Endothelial cell of umbilical vein (primary cell): ENCODE measurements around the gene THEM4. TPM values are rescaled to one million over a fixed set of nuclear protein-coding genes. Genes with fewer than 3 reads are reported as not detected.

ENCODE experiments used
- BruUV-seq: library from RNA; stranded (reverse); fragments of 400-500 nt; replicated peaks from 2 replicates; lab custom pipeline; 2021; lab: Mats Ljungman, UMichigan
- CTCF ChIA-PET: fragments of 300-600, 350-600 bp; sonication (Branson Sonifier 250); formaldehyde crosslinking; loops from one replicate; lab custom pipeline; 2021; ENCODE audit warnings: antibody characterized with exemption, inconsistent platforms; lab: Charles Lee
- POLR2A ChIA-PET: fragments of 300-600, 350-600 bp; sonication (Branson Sonifier 250); formaldehyde crosslinking; loops from one replicate; lab custom pipeline; 2021; ENCODE audit warnings: antibody characterized with exemption, inconsistent platforms; lab: Charles Lee
- DNase-seq: peaks from one replicate; pipeline ENCODE4 v3.0.0-alpha.2; 2011; ENCODE audit warnings: low read depth, low spot score
- FAIRE-seq: peaks from 2 replicates; lab custom pipeline; 2011; peaks lifted over from hg19 to GRCh38; lab: Jason Lieb, UNC
- H2AFZ ChIP-seq: 2 replicates; pipeline ENCODE4 v1.6.0; 2012; ENCODE audit warnings: low read depth, low read length, control low read depth, inconsistent platforms
- H3K27ac ChIP-seq: 2 replicates; pipeline ENCODE4 v1.5.1; 2011; ENCODE audit warnings: low read depth, mild to moderate bottlenecking, control low read depth, low read length, moderate library complexity; ENCODE audit not compliant: insufficient read depth
- H3K27me3 ChIP-seq, 2 experiments: 2 replicates each; pipeline versions ENCODE4 v1.6.0 to v1.6.1; 2011; ENCODE audit warnings: low read length in 2 of 2, mixed read lengths in 1 of 2; ENCODE audit not compliant: control insufficient read depth in 2 of 2, insufficient read depth in 2 of 2
- H3K36me3 ChIP-seq, 2 experiments: 2 replicates in 1 of 2; 3 replicates in 1 of 2; pipeline ENCODE4 v1.5.1; 2011; ENCODE audit warnings: low read length in 2 of 2, mild to moderate bottlenecking in 1 of 2, moderate library complexity in 1 of 2; ENCODE audit not compliant: control insufficient read depth in 2 of 2, insufficient read depth in 2 of 2; ENCODE audit errors: extremely low read depth in 1 of 2
- H3K4me1 ChIP-seq: 3 replicates; pipeline ENCODE4 v1.5.1; 2011; ENCODE audit warnings: mild to moderate bottlenecking, low read length; ENCODE audit not compliant: control insufficient read depth, insufficient read depth; ENCODE audit errors: extremely low read depth
- H3K4me2 ChIP-seq: 2 replicates; pipeline ENCODE4 v1.6.1; 2011; ENCODE audit warnings: low read length, control low read depth, mixed read lengths; ENCODE audit not compliant: insufficient read depth
- H3K4me3 ChIP-seq, 3 experiments: fragments of 200-600 bp in 1 of 3; sonication (generic), shearing (Covaris generic) in 1 of 3; replicated peaks in 1 of 3; 2 replicates each; pipeline ENCODE4 v1.5.1; 2011 to 2016; ENCODE audit warnings: control low read depth in 3 of 3, low read length in 3 of 3, mild to moderate bottlenecking in 2 of 3, inconsistent platforms in 1 of 3, low read depth in 1 of 3, moderate library complexity in 1 of 3; ENCODE audit not compliant: insufficient read depth in 1 of 3
- H3K79me2 ChIP-seq: 2 replicates; pipeline ENCODE4 v1.6.0; 2012; ENCODE audit warnings: low read length, inconsistent platforms; ENCODE audit not compliant: control insufficient read depth, insufficient read depth
- H3K9ac ChIP-seq: replicated peaks from 2 replicates; pipeline ENCODE3; 2011; ENCODE audit warnings: low read length, control low read depth; ENCODE audit not compliant: insufficient read depth; ENCODE audit errors: extremely low read depth
- H3K9me1 ChIP-seq: replicated peaks from 3 replicates; pipeline ENCODE4 v1.6.0; 2011; ENCODE audit warnings: mild to moderate bottlenecking, low read length; ENCODE audit not compliant: control insufficient read depth, insufficient read depth; ENCODE audit errors: extremely low read depth
- H3K9me3 ChIP-seq: replicated peaks from 2 replicates; pipeline ENCODE4 v1.5.1; 2012; ENCODE audit warnings: low read length, inconsistent platforms; ENCODE audit not compliant: control insufficient read depth, insufficient read depth
- H4K20me1 ChIP-seq: replicated peaks from 2 replicates; pipeline ENCODE3; 2011; ENCODE audit warnings: mild to moderate bottlenecking, low read length; ENCODE audit not compliant: control insufficient read depth, insufficient read depth; ENCODE audit errors: extremely low read depth
- EZH2 ChIP-seq: IDR thresholded peaks from 2 replicates; pipeline ENCODE4 v1.6.1; 2012; ENCODE audit warnings: borderline replicate concordance, low read depth, mild to moderate bottlenecking, moderate library complexity, low read length, inconsistent platforms; ENCODE audit not compliant: severe bottlenecking
- FOS ChIP-seq: IDR thresholded peaks from 2 replicates; pipeline ENCODE4 v1.6.1; 2011; ENCODE audit warnings: mild to moderate bottlenecking, low read length, moderate library complexity, borderline replicate concordance; ENCODE audit not compliant: insufficient read depth
- GATA2 ChIP-seq: IDR thresholded peaks from 2 replicates; pipeline ENCODE4 v1.7.0; 2011; ENCODE audit warnings: low read depth, mild to moderate bottlenecking, moderate library complexity, mixed read lengths, low read length; ENCODE audit not compliant: insufficient read length, insufficient read depth
- JUN ChIP-seq: IDR thresholded peaks from 2 replicates; pipeline ENCODE4 v1.6.1; 2011; ENCODE audit warnings: borderline replicate concordance, low read depth; ENCODE audit not compliant: insufficient read length, insufficient read depth
- MYC ChIP-seq: IDR thresholded peaks from one replicate; pipeline ENCODE4 v1.6.1; 2011; ENCODE audit warnings: mild to moderate bottlenecking, low read depth, low read length
- POLR2A ChIP-seq: IDR thresholded peaks from 2 replicates; pipeline ENCODE4 v1.6.1; 2012; ENCODE audit warnings: low read depth, mild to moderate bottlenecking, control low read depth, low read length
- POLR2AphosphoS5 ChIP-seq: IDR thresholded peaks from 2 replicates; pipeline ENCODE4 v1.6.1; 2012; ENCODE audit warnings: low read depth, mild to moderate bottlenecking, control low read depth, low read length, moderate library complexity; ENCODE audit not compliant: insufficient read depth
- dilution Hi-C: fragments of 300-500 bp; cut with MboI; formaldehyde crosslinking; loops from one replicate; pipeline ENCODE4 v1.15.0; 2019; ENCODE audit warnings: low sequenced_read_pairs; ENCODE audit not compliant: extremely low pct_ligation_motif_present
- intact Hi-C: fragments of 100-400 bp; cut with micrococcal nuclease; formaldehyde crosslinking; loops from one replicate; pipeline ENCODE4 v1.10.0; 2022
- polyA plus RNA-seq, 4 experiments: library from polyadenylated mRNA; depleted of rRNA in 3 of 4; stranded (reverse) in 3 of 4; unstranded in 1 of 4; fragments of >200 nt; gene quantifications; 2 replicates each; pipeline versions ENCODE4 v1.2.1 to v1.2.3, GENCODE V29; 2011 to 2012; ENCODE audit warnings: missing spikeins in 1 of 4
- total RNA-seq: library from RNA; stranded (reverse); gene quantifications from 2 replicates; pipeline ENCODE4 v1.2.3, GENCODE V29; 2021
- TF ChIP-seq, protein P1 (sequence below): IDR thresholded peaks from 2 replicates; pipeline ENCODE4 v1.6.1; 2011; ENCODE audit not compliant: insufficient read depth, insufficient read length
- TF ChIP-seq, protein P2 (sequence below), 2 donors: IDR thresholded peaks; 1 replicate in 1 of 2; 2 replicates in 1 of 2; pipeline ENCODE4 v1.5.1; 2011; ENCODE audit warnings: low read length in 2 of 2, mild to moderate bottlenecking in 2 of 2, moderate library complexity in 2 of 2, control low read depth in 1 of 2, inconsistent platforms in 1 of 2, low read depth in 1 of 2; ENCODE audit not compliant: insufficient read depth in 1 of 2; ENCODE audit errors: extremely low read depth in 1 of 2

Gene THEM4
- total and polyA plus RNA-seq, 2 donors (not counting 3 experiments of a cell fraction or from before 2014, with no cell fraction given): 22.3 to 24.9 TPM

DNA sequence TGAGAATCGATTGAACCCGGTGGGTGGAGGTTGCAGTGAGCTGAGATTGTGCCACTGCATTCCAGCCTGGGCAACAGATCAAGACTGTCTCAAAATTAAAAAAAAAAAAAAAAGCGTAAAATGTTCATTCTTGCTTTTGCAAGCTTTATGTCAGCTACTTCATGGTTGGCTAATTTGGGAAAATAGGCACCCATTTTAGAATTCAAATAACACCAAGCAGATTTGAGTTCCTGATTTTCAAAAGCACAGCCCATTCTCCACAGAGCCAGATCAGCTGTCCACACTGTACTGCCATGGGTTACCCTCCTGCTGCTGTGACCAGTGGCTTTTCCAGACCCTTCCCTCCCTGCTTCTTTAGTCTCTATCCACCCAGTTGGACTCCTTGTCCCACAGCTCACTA is 60.2 kb downstream of the THEM4 start:
- dilution Hi-C loops (no loop called here), intact Hi-C loops (loop anchor here (2.0 to 5.0 kb wide), 2 partner anchors 20 to 58 kb away; partner anchors contain the start of gene THEM4)
- Histone ChIP-seq H3K4me2 (no peak overlapping the region), H3K27me3 (peaks cover 3 to 9% of the 10 kb centered on the region in 2 experiments), H3K4me3 (no peak overlapping the region), H2AFZ (no peak overlapping the region), H4K20me1 (no peaks in the 10 kb centered on the region), H3K9ac (no peak overlapping the region), H3K27ac (no peak overlapping the region), H3K9me3 (no peaks in the 10 kb centered on the region), H3K79me2 (no peaks in the 10 kb centered on the region), H3K9me1 (no peaks in the 10 kb centered on the region), H3K36me3 (no peaks in the 10 kb centered on the region), H3K4me1 (peaks cover 17% of the 10 kb centered on the region)
- FAIRE-seq (no peak), DNase-seq (no peak)
- CTCF ChIA-PET: interaction anchor here (1.3 to 3.6 kb wide), 4 partner anchors 9 to 40 kb away, joined by 3 to 22 read pairs (median 6); no protein-coding TSS in a partner anchor
- TF ChIP-seq POLR2A: no peak
- TF ChIP-seq, protein P1, sequence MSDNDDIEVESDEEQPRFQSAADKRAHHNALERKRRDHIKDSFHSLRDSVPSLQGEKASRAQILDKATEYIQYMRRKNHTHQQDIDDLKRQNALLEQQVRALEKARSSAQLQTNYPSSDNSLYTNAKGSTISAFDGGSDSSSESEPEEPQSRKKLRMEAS: no peak
- POLR2A ChIA-PET: no interaction called here
- no TSS peak for BruUV-seq

DNA sequence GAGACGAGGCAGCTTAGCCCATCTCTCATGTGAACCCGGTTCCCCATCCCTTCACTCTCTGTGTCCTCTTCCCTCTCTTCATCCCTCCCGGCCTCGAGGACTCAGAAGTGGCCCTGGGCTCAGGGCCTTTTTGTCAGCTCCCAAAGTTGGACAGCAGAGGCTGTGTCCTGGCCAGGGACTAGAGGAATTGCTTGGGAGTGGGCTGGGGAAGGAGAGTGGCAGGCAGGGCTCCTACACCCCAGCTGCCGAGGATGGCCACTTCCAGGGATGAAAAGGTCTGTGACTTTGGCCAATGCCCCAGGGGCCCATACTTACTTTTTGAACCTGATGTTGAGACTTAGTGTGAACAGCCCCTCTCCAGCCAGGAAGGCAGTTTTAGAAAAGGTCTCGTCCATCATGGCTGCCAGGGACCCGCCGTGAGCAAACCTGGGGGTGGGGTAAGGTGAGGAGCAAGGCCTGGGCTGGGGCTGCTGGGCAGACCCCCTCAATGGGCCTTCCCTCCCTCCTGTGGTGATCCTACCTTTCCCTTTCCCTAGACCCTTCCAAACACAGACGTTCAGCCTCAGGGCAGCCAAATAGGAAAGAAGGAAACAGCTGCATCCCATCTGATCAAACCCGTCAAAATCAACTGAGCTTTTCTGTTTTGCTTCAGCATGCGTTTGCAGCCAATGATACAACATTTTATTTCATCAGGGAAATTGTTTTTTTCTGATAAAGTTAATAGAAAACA is 61.3 kb downstream of the THEM4 start:
- peak; percentile 97 for FAIRE-seq
- H3K4me3 ChIP-seq: no peak overlapping the region
- CTCF ChIA-PET: interaction anchor here (0.9 to 3.6 kb wide), 10 partner anchors 10 to 547 kb away, joined by 3 to 22 read pairs (median 4); partner anchors contain the start of gene MRPL9
- H3K4me2 ChIP-seq: peak overlapping the region; percentile 27
- no peaks in the 10 kb centered on the region for H3K9me1 ChIP-seq
- no peaks in the 10 kb centered on the region for H3K36me3 ChIP-seq
- TF ChIP-seq, protein P1: no peak
- no peak for TF ChIP-seq POLR2A
- no peak for TF ChIP-seq GATA2
- TF ChIP-seq MYC: no peak
- no peak for TF ChIP-seq FOS
- no peak for TF ChIP-seq EZH2
- TF ChIP-seq JUN: no peak
- no peak for TF ChIP-seq POLR2AphosphoS5
- TF ChIP-seq, protein P2, sequence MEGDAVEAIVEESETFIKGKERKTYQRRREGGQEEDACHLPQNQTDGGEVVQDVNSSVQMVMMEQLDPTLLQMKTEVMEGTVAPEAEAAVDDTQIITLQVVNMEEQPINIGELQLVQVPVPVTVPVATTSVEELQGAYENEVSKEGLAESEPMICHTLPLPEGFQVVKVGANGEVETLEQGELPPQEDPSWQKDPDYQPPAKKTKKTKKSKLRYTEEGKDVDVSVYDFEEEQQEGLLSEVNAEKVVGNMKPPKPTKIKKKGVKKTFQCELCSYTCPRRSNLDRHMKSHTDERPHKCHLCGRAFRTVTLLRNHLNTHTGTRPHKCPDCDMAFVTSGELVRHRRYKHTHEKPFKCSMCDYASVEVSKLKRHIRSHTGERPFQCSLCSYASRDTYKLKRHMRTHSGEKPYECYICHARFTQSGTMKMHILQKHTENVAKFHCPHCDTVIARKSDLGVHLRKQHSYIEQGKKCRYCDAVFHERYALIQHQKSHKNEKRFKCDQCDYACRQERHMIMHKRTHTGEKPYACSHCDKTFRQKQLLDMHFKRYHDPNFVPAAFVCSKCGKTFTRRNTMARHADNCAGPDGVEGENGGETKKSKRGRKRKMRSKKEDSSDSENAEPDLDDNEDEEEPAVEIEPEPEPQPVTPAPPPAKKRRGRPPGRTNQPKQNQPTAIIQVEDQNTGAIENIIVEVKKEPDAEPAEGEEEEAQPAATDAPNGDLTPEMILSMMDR (IDR thresholded peaks at IDR 0.05; ENCODE audit: extremely low read depth in 1 of 2, insufficient read depth in 1 of 2, low read depth in 1 of 2, low read length in 2 of 2): no peak
- peak; percentile 92 for DNase-seq
- H3K9me3 ChIP-seq: no peaks in the 10 kb centered on the region
- dilution Hi-C loops (no loop called here), intact Hi-C loops (loop anchor here (2.0 to 5.0 kb wide), 2 partner anchors 21 to 59 kb away; partner anchors contain the start of gene THEM4)
- H3K27me3 ChIP-seq: peaks cover 3 to 7% of the 10 kb centered on the region in 2 experiments
- no peaks in the 10 kb centered on the region for H3K79me2 ChIP-seq
- BruUV-seq: no TSS peak
- POLR2A ChIA-PET: no interaction called here
- H4K20me1 ChIP-seq: no peaks in the 10 kb centered on the region
- peaks cover 17% of the 10 kb centered on the region for H3K4me1 ChIP-seq
- no peak overlapping the region for H3K9ac ChIP-seq
- no peak overlapping the region for H2AFZ ChIP-seq
- H3K27ac ChIP-seq: peak overlapping the region; percentile 69
